Naive thymus-derived CD4-positive, alpha-beta T cell (primary cell): ENCODE measurements around the gene TTC32. TPM values are rescaled to one million over a fixed set of nuclear protein-coding genes. Genes with fewer than 3 reads are reported as not detected.
A peak's percentile ranks its signal among the peaks of the same experiment; 100 is the strongest.
"Not testable (repeated sequence)": the region's sequence is repeated elsewhere in the genome, so short reads cannot be mapped to it uniquely, and the experiment has no call there.

ENCODE experiments used
- ATAC-seq: fragments of 150-1000 bp; cut with Tn5 transposase; 2 replicates; pipeline ENCODE4 v1.10.0; 2021; ENCODE audit warnings: mild to moderate bottlenecking, moderate library complexity
- CTCF ChIA-PET: fragments of 350-600 bp; sonication (Branson Sonifier 250); formaldehyde crosslinking; loops from one replicate; lab custom pipeline; 2021; ENCODE audit warnings: antibody characterized with exemption; lab: Charles Lee
- POLR2A ChIA-PET: fragments of 350-600 bp; sonication (Branson Sonifier 250); formaldehyde crosslinking; loops from one replicate; lab custom pipeline; 2021; ENCODE audit warnings: antibody characterized with exemption, inconsistent platforms; lab: Charles Lee
- DNase-seq, 9 donors: peaks; one replicate each; pipeline versions ENCODE4 v3.0.0 to v3.0.0-alpha.2; 2020 to 2022; ENCODE audit warnings: mixed read lengths in 1 of 9
- H3K27ac ChIP-seq: one replicate; pipeline ENCODE4 v1.7.0; 2013; ENCODE audit warnings: mild to moderate bottlenecking, low read depth, low read length, moderate library complexity
- H3K27me3 ChIP-seq, 2 donors: one replicate each; pipeline ENCODE4 v1.7.0; 2013; ENCODE audit warnings: low read length in 2 of 2, mild to moderate bottlenecking in 2 of 2, moderate library complexity in 2 of 2; ENCODE audit not compliant: control insufficient read depth in 2 of 2, insufficient read depth in 2 of 2
- H3K36me3 ChIP-seq, 3 experiments: 1 replicate in 2 of 3; 2 replicates in 1 of 3; pipeline ENCODE4 v1.7.0; 2013; ENCODE audit warnings: low read length in 3 of 3, mild to moderate bottlenecking in 3 of 3, moderate library complexity in 1 of 3; ENCODE audit not compliant: insufficient read depth in 3 of 3, control insufficient read depth in 2 of 3
- H3K4me1 ChIP-seq, 2 donors: one replicate each; pipeline ENCODE4 v1.7.0; 2013; ENCODE audit warnings: low read length in 2 of 2, mild to moderate bottlenecking in 2 of 2, moderate library complexity in 1 of 2; ENCODE audit not compliant: control insufficient read depth in 2 of 2, insufficient read depth in 2 of 2
- H3K4me3 ChIP-seq: 2 replicates; pipeline ENCODE4 v1.7.0; 2013; ENCODE audit warnings: mild to moderate bottlenecking, low read length
- H3K9me3 ChIP-seq, 3 experiments: 1 replicate in 2 of 3; 2 replicates in 1 of 3; pipeline ENCODE4 v1.7.0; 2013; ENCODE audit warnings: low read length in 3 of 3; ENCODE audit not compliant: control insufficient read depth in 2 of 3
- H3K27ac Mint-ChIP-seq, 9 donors: one replicate each; pipeline ENCODE4 v1.8.0; 2020 to 2022; ENCODE audit warnings: mixed read lengths in 9 of 9, mild to moderate bottlenecking in 8 of 9, moderate library complexity in 5 of 9, inconsistent platforms in 2 of 9
- H3K27me3 Mint-ChIP-seq, 5 donors: one replicate each; pipeline ENCODE4 v1.8.0; 2021 to 2022; ENCODE audit warnings: mixed read lengths in 5 of 5, mild to moderate bottlenecking in 1 of 5
- H3K36me3 Mint-ChIP-seq, 5 donors: one replicate each; pipeline ENCODE4 v1.8.0; 2020 to 2022; ENCODE audit warnings: mixed read lengths in 5 of 5, mild to moderate bottlenecking in 3 of 5, inconsistent platforms in 1 of 5
- H3K4me1 Mint-ChIP-seq, 7 donors: one replicate each; pipeline ENCODE4 v1.8.0; 2020 to 2022; ENCODE audit warnings: mixed read lengths in 7 of 7, mild to moderate bottlenecking in 3 of 7, inconsistent platforms in 1 of 7
- H3K4me3 Mint-ChIP-seq, 10 donors: one replicate each; pipeline ENCODE4 v1.8.0; 2020 to 2022; ENCODE audit warnings: mild to moderate bottlenecking in 10 of 10, mixed read lengths in 10 of 10, moderate library complexity in 6 of 10, inconsistent platforms in 2 of 10
- H3K9me3 Mint-ChIP-seq, 11 donors: one replicate each; pipeline ENCODE4 v1.8.0; 2020 to 2022; ENCODE audit warnings: mixed read lengths in 11 of 11, mild to moderate bottlenecking in 4 of 11, inconsistent platforms in 1 of 11, moderate library complexity in 1 of 11
- intact Hi-C, 2 donors: fragments of 100-400 bp; cut with micrococcal nuclease; formaldehyde crosslinking; loops; one replicate each; pipeline ENCODE4 v1.15.1; 2023
- polyA plus RNA-seq, 2 donors: library from polyadenylated mRNA; unstranded; fragments of 300-500 nt; fragmentation: Illumina TruSeq; gene quantifications; one replicate each; pipeline ENCODE4 v1.2.3, GENCODE V29; 2021
- total RNA-seq, 6 experiments: library from RNA in 5 of 6; stranded (reverse) in 5 of 6; gene quantifications; 1 replicate in 5 of 6; 2 replicates in 1 of 6; pipeline ENCODE4 v1.2.3 and lab custom pipeline; 2021 to 2026

TTC32 gene
- total and polyA plus RNA-seq, 7 experiments from 2014 or later: 23.1 to 58.0 (median 42.7) TPM

- no peaks in the 10 kb centered on the region for H3K9me3 ChIP-seq
- CTCF ChIA-PET: no interaction called here
- no peaks in the 10 kb centered on the region for H3K27me3 ChIP-seq
- peaks cover 0 to 10% (median 4%) of the 10 kb centered on the region in 3 experiments for H3K36me3 ChIP-seq
- H3K4me3 Mint-ChIP-seq: no peak overlapping the region
- H3K4me3 ChIP-seq: no peak overlapping the region
- peaks cover 4 to 41% (median 25%) of the 10 kb centered on the region in 5 donors for H3K36me3 Mint-ChIP-seq
- H3K9me3 Mint-ChIP-seq: no peaks in the 10 kb centered on the region
- ATAC-seq (no peak), DNase-seq (no peak)
- H3K4me1 ChIP-seq: no peaks in the 10 kb centered on the region
- H3K27ac ChIP-seq: no peak overlapping the region
- no peaks in the 10 kb centered on the region for H3K27me3 Mint-ChIP-seq
- intact Hi-C loops: no loop called here
- no peak overlapping the region for H3K27ac Mint-ChIP-seq
- H3K4me1 Mint-ChIP-seq: peaks cover 0 to 4% (median 0%) of the 10 kb centered on the region in 7 donors
- POLR2A ChIA-PET: no interaction called here
Observed at GRCh38 chr2:19937004-19937403, 35.2 kb upstream of the TTC32 start.

- Histone ChIP-seq H3K27me3 (no peaks in the 10 kb centered on the region), H3K27ac (no peak overlapping the region), H3K4me3 (no peak overlapping the region), H3K4me1 (no peaks in the 10 kb centered on the region), H3K36me3 (peaks cover 0 to 10% (median 4%) of the 10 kb centered on the region in 3 experiments), H3K9me3 (no peaks in the 10 kb centered on the region)
- peaks cover 0 to 4% (median 0%) of the 10 kb centered on the region in 7 donors for H3K4me1 Mint-ChIP-seq
- DNase-seq (no peak), ATAC-seq (no peak)
- POLR2A ChIA-PET: no interaction called here
- no peaks in the 10 kb centered on the region for H3K27me3 Mint-ChIP-seq
- no peak overlapping the region for H3K27ac Mint-ChIP-seq
- H3K9me3 Mint-ChIP-seq: peaks cover 0 to 2% (median 0%) of the 10 kb centered on the region in 11 donors
- intact Hi-C loops: no loop called here
- CTCF ChIA-PET: no interaction called here
- no peak overlapping the region for H3K4me3 Mint-ChIP-seq
- peaks cover 5 to 47% (median 27%) of the 10 kb centered on the region in 5 donors for H3K36me3 Mint-ChIP-seq
Observed at GRCh38 chr2:19936203-19936602, 34.4 kb upstream of the TTC32 start.

DNA sequence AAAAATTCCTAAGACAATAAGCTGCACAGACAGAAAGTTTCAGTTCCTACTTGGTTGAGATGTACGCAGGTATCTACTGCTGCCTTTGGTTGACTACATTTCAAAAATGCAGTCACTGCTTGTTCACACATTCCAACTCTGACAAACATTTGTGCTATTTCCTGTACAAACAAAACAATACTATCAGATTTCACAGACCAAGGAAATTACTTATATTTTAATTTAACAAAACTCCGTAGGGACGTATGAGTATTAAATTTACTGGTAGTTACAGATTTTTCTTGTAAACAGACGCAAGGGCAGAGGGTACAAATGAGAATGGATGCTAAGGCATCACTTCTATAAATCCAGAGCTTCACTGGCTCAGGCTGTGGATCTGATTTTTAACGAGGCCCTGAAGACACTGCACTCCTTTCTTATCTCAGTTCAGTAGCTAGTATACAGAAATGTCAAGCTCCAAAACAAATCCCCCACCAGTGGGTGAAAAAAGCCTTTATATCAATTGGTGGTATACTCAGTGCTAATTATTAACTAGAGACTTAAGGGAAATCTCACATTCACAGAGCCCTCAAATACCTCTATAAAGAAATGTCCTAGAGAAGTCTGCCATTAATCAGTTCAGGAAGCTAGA, 31.7 kb upstream of the TTC32 start:
- Mint-ChIP-seq H3K9me3 (peaks cover 0 to 22% (median 3%) of the 10 kb centered on the region in 11 donors), H3K27me3 (no peaks in the 10 kb centered on the region), H3K36me3 (peaks cover 12 to 58% (median 49%) of the 10 kb centered on the region in 5 donors), H3K4me3 (no peak overlapping the region), H3K4me1 (peaks cover 0 to 4% (median 0%) of the 10 kb centered on the region in 7 donors), H3K27ac (no peak overlapping the region)
- ATAC-seq: no peak
- ChIA-PET CTCF (no interaction called here), POLR2A (no interaction called here)
- no peak for DNase-seq
- intact Hi-C loops: no loop called here
- no peaks in the 10 kb centered on the region for H3K4me1 ChIP-seq
- H3K9me3 ChIP-seq: peaks cover 0 to 10% (median 0%) of the 10 kb centered on the region in 3 experiments
- H3K27ac ChIP-seq: no peak overlapping the region
- no peaks in the 10 kb centered on the region for H3K27me3 ChIP-seq
- no peak overlapping the region for H3K4me3 ChIP-seq
- peaks cover 0 to 16% (median 4%) of the 10 kb centered on the region in 3 experiments for H3K36me3 ChIP-seq

DNA sequence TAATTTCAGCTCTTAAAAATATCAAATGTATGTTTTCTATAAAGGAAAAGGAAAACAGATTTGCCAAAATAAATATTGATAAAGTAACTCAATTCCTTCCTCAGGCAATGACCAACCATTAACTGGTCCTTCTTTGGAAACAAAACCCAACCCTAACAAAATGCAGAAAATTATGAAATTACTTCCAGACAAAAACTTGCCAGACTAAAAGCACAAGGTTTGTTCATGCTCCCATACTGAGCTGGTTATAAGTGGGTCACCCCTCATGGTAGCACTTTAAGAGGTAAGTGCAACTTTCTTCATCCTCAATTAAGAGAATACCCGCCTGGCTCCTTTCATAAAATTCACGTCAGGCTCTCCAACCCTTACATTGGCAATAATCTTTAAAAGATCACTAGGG, 31.1 kb upstream of the TTC32 start:
- ChIA-PET CTCF (no interaction called here), POLR2A (no interaction called here)
- Mint-ChIP-seq H3K27ac (no peak overlapping the region), H3K4me1 (peaks cover 0 to 4% (median 0%) of the 10 kb centered on the region in 7 donors), H3K27me3 (no peaks in the 10 kb centered on the region), H3K9me3 (peaks cover 0 to 28% (median 3%) of the 10 kb centered on the region in 11 donors), H3K4me3 (no peak overlapping the region), H3K36me3 (peaks cover 10 to 60% (median 51%) of the 10 kb centered on the region in 5 donors)
- Histone ChIP-seq H3K27ac (no peak overlapping the region), H3K4me1 (no peaks in the 10 kb centered on the region), H3K4me3 (no peak overlapping the region), H3K27me3 (no peaks in the 10 kb centered on the region), H3K36me3 (peaks cover 0 to 18% (median 3%) of the 10 kb centered on the region in 3 experiments), H3K9me3 (peaks cover 0 to 10% (median 0%) of the 10 kb centered on the region in 3 experiments)
- no peak for ATAC-seq
- DNase-seq: no peak
- intact Hi-C loops: no loop called here

DNA sequence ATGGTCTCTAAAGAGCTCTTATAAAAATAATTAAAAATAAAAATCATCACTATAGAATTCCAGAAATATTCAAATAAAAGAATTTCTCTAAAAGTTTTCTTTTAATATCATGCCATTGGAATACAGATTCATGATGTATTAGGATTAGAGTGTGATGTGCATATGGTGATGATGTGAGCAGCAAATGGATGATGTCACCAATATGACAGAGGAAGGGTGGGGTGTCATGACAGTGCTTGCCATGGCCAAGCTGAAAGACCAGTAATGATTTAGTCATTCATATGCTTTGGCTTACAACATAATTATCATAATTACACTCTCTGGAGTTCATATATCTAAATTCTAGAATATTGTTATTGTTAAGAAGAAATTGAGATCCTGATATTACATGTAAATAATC, 27.4 kb upstream of the TTC32 start:
- H3K9me3 ChIP-seq: peaks cover 0 to 10% (median 0%) of the 10 kb centered on the region in 3 experiments
- no peak for DNase-seq
- Mint-ChIP-seq H3K36me3 (peaks cover 17 to 70% (median 65%) of the 10 kb centered on the region in 5 donors), H3K27ac (no peak overlapping the region), H3K4me1 (peaks cover 0 to 4% (median 0%) of the 10 kb centered on the region in 7 donors), H3K9me3 (peaks cover 12 to 53% (median 18%) of the 10 kb centered on the region in 11 donors), H3K27me3 (no peaks in the 10 kb centered on the region), H3K4me3 (no peak overlapping the region)
- H3K4me3 ChIP-seq: no peak overlapping the region
- H3K27ac ChIP-seq: no peak overlapping the region
- CTCF ChIA-PET: interaction anchor here (0.6 kb wide), 1 partner anchor 36 kb away, joined by 6 read pairs; no protein-coding TSS in a partner anchor
- peaks cover 0 to 13% (median 0%) of the 10 kb centered on the region in 3 experiments for H3K36me3 ChIP-seq
- intact Hi-C loops: no loop called here
- ATAC-seq: no peak
- no peaks in the 10 kb centered on the region for H3K27me3 ChIP-seq
- no peaks in the 10 kb centered on the region for H3K4me1 ChIP-seq
- POLR2A ChIA-PET: interaction anchor here (0.5 kb wide), 1 partner anchor 11 kb away, joined by 6 read pairs; no protein-coding TSS in a partner anchor

DNA sequence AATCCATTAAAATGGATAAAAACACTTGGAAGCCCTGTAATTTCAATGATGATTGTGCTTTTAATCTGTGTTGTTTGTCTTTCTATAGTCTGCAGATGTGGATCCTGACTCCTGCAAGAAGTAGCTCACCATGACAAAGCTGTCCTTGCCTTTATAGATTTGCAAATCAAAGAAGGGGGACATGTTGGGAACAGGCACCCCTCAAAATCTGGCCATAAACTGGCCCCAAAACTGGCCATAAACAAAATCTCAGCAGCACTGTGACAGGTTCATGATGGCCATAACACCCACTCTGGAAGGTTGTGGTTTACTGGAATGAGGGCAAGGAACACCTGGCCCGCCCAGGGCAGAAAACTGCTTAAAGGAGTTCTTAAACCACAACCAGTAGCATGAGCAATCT, 26.0 kb upstream of the TTC32 start:
- POLR2A ChIA-PET: interaction anchor here (1.5 kb wide), 1 partner anchor 10 kb away, joined by 3 read pairs; no protein-coding TSS in a partner anchor
- H3K27me3 ChIP-seq, H3K4me1 Mint-ChIP-seq, H3K4me3 Mint-ChIP-seq, H3K4me3 ChIP-seq, intact Hi-C loops, CTCF ChIA-PET, ATAC-seq, H3K27ac ChIP-seq, H3K4me1 ChIP-seq, H3K27me3 Mint-ChIP-seq, H3K27ac Mint-ChIP-seq: not testable (repeated sequence)
- Histone ChIP-seq H3K36me3 (peaks cover 0 to 13% (median 0%) of the 10 kb centered on the region in 3 experiments), H3K9me3 (peaks cover 0 to 10% (median 0%) of the 10 kb centered on the region in 3 experiments)
- DNase-seq: peak in 1 of 9 donors; percentile 3
- Mint-ChIP-seq H3K9me3 (peaks cover 12 to 53% (median 18%) of the 10 kb centered on the region in 11 donors), H3K36me3 (peaks cover 21 to 76% (median 67%) of the 10 kb centered on the region in 5 donors)
